GM13976 (cell line): ENCODE results near the gene CAP2.

Experiments used
- DNase-seq: peaks from one replicate; pipeline ENCODE4 v3.0.0; 2012; ENCODE audit warnings: low spot score
- CTCF ChIP-seq: IDR thresholded peaks from 2 replicates; pipeline ENCODE4 v1.5.1; 2012; ENCODE audit warnings: borderline replicate concordance, mild to moderate bottlenecking; ENCODE audit not compliant: insufficient read depth; ENCODE audit errors: extremely low read depth, missing control alignments, control extremely low read depth
- in situ Hi-C: fragments of 300-500 bp; cut with MboI; formaldehyde crosslinking; loops from one replicate; pipeline ENCODE4 v1.12.0; 2022; ENCODE audit warnings: low sequenced_read_pairs, mixed read lengths, inconsistent platforms; ENCODE audit not compliant: unreplicated experiment

The CAP2 gene

GRCh38 chr6:17475606-17476244 is 82.3 kb downstream of the CAP2 start:
- in situ Hi-C loops, result no loop called here

GRCh38 chr6:17476511-17476910 is 83.1 kb downstream of the CAP2 start:
- no peak for TF ChIP-seq CTCF
- in situ Hi-C loops, result no loop called here
- no peak for DNase-seq

More at GRCh38 chr6:17475606-17476244, 82.3 kb downstream of the CAP2 start:
- no peak for TF ChIP-seq CTCF
- DNase-seq, result no peak

GRCh38 chr6:17477356-17477755 is 84.0 kb downstream of the CAP2 start:
- TF ChIP-seq CTCF, result no peak
- in situ Hi-C loops, result no loop called here
- no peak for DNase-seq

- in situ Hi-C loops, result no loop called here
- TF ChIP-seq CTCF, result no peak
- no peak for DNase-seq
Measured at GRCh38 chr6:17478223-17478907, 85.0 kb downstream of the CAP2 start.

- DNase-seq, result no peak
- in situ Hi-C loops, result no loop called here
- no peak for TF ChIP-seq CTCF
Measured at GRCh38 chr6:17478946-17479345, 85.6 kb downstream of the CAP2 start.

GRCh38 chr6:17480476-17480875 is 87.1 kb downstream of the CAP2 start:
- in situ Hi-C loops, result no loop called here
- DNase-seq, result no peak
- TF ChIP-seq CTCF, result no peak
